Calu3 (cell line): ENCODE measurements around the gene CYP1B1. TPM values are rescaled to one million over a fixed set of nuclear protein-coding genes. Genes with fewer than 3 reads are reported as not detected.

Experiments used
- BruUV-seq: library from RNA; stranded (reverse); fragments of 400-500 nt; replicated peaks from 2 replicates; lab custom pipeline; 2021; lab: Mats Ljungman, UMichigan
- CTCF ChIA-PET: fragments of 300-600 bp; sonication (Branson Sonifier 250); formaldehyde crosslinking; loops from one replicate; lab custom pipeline; 2022; ENCODE audit warnings: antibody characterized with exemption; lab: Charles Lee
- DNase-seq: peaks from one replicate; pipeline ENCODE4 v3.0.0; 2022
- H3K27ac Mint-ChIP-seq: one replicate; pipeline ENCODE4 v1.8.0; 2022; ENCODE audit warnings: mixed read lengths; ENCODE audit not compliant: unreplicated experiment
- H3K27me3 Mint-ChIP-seq: one replicate; pipeline ENCODE4 v1.8.0; 2022; ENCODE audit warnings: mixed read lengths; ENCODE audit not compliant: unreplicated experiment
- H3K36me3 Mint-ChIP-seq: one replicate; pipeline ENCODE4 v1.8.0; 2022; ENCODE audit warnings: mild to moderate bottlenecking, moderate library complexity, mixed read lengths; ENCODE audit not compliant: insufficient read depth, unreplicated experiment
- H3K4me1 Mint-ChIP-seq: one replicate; pipeline ENCODE4 v1.8.0; 2022; ENCODE audit warnings: mild to moderate bottlenecking, low read depth, mixed read lengths; ENCODE audit not compliant: unreplicated experiment
- H3K4me3 Mint-ChIP-seq: one replicate; pipeline ENCODE4 v1.8.0; 2022; ENCODE audit warnings: mild to moderate bottlenecking, low read depth, moderate library complexity, mixed read lengths; ENCODE audit not compliant: unreplicated experiment
- H3K9me3 Mint-ChIP-seq: one replicate; pipeline ENCODE4 v1.8.0; 2022; ENCODE audit warnings: low read depth, mixed read lengths; ENCODE audit not compliant: unreplicated experiment
- intact Hi-C: fragments of 100-400 bp; cut with micrococcal nuclease; formaldehyde crosslinking; loops from one replicate; pipeline ENCODE4 v1.10.0; 2022; ENCODE audit not compliant: unreplicated experiment
- total RNA-seq: library from RNA; stranded (reverse); gene quantifications from 2 replicates; pipeline ENCODE4 v1.2.3, GENCODE V29; 2022
- TF ChIP-seq, protein P1 (sequence below): fragments of 200-600 bp; IDR thresholded peaks from one replicate; pipeline ENCODE4 v1.8.0; 2022; ENCODE audit warnings: antibody characterized with exemption; ENCODE audit not compliant: unreplicated experiment

CYP1B1 gene
- total RNA-seq, 1 experiment from 2014 or later = 36.5 TPM

DNA sequence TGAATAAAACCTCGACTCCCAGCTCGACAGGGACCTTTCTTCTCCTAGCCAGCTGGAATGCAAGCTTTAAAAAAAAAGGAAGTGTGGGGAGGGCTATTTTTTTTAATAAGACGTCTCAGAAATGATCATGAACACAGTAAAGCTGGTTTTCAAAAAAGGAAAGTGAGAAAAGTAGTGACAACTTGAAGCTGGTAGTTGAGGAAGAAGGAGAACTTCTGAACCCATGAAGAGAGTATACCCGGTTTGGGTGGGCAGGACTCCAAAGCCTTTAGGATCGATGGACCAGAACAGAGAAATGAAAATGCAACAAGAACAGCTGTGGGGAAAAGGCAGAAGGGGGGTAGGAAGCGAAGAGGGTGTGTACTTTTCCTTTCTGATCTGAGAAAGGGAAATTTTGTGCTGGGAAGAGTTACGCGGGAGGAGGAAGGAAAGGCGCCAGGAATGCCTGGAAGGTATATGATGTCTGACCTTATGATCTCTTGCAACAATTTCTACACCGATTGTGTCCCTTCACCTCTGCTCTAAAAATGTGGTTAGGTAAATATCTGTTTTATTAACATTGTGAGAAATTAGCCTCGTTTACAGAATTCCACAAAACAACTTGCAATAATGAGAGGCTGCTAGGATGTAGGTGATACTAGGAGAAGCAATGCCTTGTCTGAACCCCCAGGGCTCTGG, 22.6 kb upstream of the CYP1B1 start:
- no peak for DNase-seq
- BruUV-seq = no TSS peak
- Mint-ChIP-seq H3K27me3 (no peaks in the 10 kb centered on the region), H3K4me1 (peaks cover 55% of the 10 kb centered on the region), H3K27ac (peak overlapping the region; percentile 37), H3K36me3 (peaks cover 6% of the 10 kb centered on the region), H3K9me3 (no peaks in the 10 kb centered on the region), H3K4me3 (peak overlapping the region; percentile 28)
- CTCF ChIA-PET = interaction anchor here (1.0 to 1.1 kb wide), 2 partner anchors 11 to 19 kb away, joined by 3 read pairs; no protein-coding TSS in a partner anchor
- TF ChIP-seq, protein P1, sequence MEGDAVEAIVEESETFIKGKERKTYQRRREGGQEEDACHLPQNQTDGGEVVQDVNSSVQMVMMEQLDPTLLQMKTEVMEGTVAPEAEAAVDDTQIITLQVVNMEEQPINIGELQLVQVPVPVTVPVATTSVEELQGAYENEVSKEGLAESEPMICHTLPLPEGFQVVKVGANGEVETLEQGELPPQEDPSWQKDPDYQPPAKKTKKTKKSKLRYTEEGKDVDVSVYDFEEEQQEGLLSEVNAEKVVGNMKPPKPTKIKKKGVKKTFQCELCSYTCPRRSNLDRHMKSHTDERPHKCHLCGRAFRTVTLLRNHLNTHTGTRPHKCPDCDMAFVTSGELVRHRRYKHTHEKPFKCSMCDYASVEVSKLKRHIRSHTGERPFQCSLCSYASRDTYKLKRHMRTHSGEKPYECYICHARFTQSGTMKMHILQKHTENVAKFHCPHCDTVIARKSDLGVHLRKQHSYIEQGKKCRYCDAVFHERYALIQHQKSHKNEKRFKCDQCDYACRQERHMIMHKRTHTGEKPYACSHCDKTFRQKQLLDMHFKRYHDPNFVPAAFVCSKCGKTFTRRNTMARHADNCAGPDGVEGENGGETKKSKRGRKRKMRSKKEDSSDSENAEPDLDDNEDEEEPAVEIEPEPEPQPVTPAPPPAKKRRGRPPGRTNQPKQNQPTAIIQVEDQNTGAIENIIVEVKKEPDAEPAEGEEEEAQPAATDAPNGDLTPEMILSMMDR = no peak
- intact Hi-C loops = no loop called here

DNA sequence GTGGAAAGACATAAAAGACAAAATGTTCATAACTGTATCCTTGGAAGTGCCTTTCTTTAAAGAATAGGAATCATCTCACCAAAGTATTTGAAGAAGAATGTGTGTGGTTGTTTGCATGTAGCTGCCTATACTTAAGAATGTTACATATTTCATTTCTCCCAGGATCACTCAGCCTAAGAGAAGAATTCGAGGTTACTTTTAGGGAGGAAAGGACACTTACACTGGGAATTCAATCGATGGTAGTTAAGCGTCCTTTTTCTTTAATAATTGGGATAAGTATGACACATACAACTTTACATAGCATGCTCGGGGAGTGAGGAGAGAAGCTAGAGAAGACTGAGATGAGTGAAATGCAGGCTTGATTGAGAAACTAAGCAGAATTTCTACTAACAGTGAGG, 22.0 kb upstream of the CYP1B1 start:
- Mint-ChIP-seq H3K9me3 (no peaks in the 10 kb centered on the region), H3K36me3 (peaks cover 6% of the 10 kb centered on the region), H3K4me3 (peak overlapping the region; percentile 28), H3K4me1 (peaks cover 55% of the 10 kb centered on the region), H3K27me3 (no peaks in the 10 kb centered on the region), H3K27ac (peak overlapping the region; percentile 37)
- DNase-seq = no peak
- intact Hi-C loops = loop anchor here (2.0 kb wide), 1 partner anchor 21 kb away; the partner anchor contains the start of gene CYP1B1
- CTCF ChIA-PET = interaction anchor here (1.0 to 1.1 kb wide), 2 partner anchors 12 to 18 kb away, joined by 3 read pairs; no protein-coding TSS in a partner anchor
- BruUV-seq = no TSS peak
- TF ChIP-seq, protein P1 = no peak

DNA sequence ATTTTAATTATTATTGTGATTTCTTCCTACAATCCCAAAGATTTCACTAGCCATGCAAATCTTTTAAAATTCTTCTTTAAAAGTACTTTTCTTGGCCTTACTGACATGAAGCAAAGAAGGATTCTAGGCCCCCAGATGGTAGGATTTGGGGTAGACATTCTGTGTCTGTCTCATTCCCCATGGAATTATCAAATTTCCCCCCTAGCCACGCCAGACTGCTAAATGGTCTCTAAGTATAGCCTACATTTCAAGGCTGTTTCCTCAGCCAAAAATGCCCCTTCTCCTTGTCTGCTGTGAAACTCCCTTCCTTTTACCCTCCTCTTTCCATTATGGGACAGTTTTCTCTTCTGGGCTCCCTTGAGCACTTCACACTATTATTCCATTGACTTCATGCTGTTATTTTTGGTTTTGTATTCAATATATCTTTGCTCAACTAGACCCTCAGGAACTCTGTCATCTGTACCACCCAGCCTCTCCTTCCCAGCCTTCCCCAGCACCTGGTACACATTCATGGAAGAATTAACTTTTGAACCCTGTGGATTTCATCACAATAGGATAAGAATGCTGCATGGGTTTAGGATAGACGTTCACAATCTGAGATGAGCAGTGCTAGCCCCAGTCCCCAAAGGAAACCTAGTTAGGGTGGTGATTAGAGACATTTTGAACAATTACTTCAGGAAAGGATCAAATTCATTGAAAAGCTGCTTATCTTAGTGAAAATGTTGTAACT, 21.5 kb upstream of the CYP1B1 start:
- TF ChIP-seq, protein P1 = no peak
- intact Hi-C loops = loop anchor here (2.0 kb wide), 1 partner anchor 21 kb away; the partner anchor contains the start of gene CYP1B1
- Mint-ChIP-seq H3K36me3 (peaks cover 6% of the 10 kb centered on the region), H3K9me3 (no peaks in the 10 kb centered on the region), H3K27me3 (no peaks in the 10 kb centered on the region), H3K4me1 (peaks cover 58% of the 10 kb centered on the region), H3K27ac (peak overlapping the region; percentile 37), H3K4me3 (peak overlapping the region; percentile 28)
- BruUV-seq = no TSS peak
- no peak for DNase-seq
- CTCF ChIA-PET = interaction anchor here (1.0 to 1.5 kb wide), 2 partner anchors 12 to 18 kb away, joined by 3 to 4 read pairs; no protein-coding TSS in a partner anchor

DNA sequence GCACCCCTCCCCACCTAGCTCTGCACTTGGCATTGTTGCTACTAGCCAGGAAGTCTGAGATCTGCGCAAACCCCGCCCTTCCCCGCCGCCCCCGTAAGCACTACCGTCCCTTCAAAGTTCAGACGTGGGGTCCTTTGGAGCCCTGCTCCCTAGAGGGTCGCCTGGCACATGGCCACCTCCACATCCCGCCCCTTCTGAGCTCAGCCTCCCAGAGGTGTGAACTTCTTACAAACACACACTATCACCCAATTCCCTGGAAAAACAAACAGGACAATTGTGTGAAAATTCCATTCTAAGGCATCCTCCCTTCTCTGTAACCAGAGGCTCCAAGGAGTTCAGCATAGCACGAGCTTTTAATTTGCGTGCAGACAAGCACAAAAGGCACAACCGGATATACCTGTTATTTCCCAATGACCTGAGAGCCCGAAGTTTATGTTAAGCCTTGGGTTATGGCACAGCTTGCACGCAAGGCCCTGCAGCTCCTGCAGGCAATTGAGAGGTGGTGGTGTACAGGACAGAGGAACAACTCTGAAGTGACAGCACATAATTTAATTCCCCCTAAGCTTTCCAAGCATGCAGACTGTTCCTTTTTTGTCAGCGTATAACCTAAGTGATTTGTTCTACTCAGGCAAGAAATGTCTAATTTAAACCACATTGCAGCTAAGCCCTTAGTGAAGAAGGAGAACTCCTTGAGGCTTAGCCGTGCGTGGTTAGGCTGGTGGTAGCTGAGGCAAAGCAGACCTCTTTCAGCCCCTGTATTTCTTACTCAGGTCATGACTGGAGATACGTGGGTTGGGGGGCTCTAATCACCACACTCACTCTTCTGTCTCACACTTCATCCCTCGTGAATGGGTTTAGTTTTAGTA, 20.3 kb upstream of the CYP1B1 start:
- TF ChIP-seq, protein P1 = no peak
- Mint-ChIP-seq H3K4me3 (peak overlapping the region; percentile 49), H3K27me3 (no peaks in the 10 kb centered on the region), H3K9me3 (no peaks in the 10 kb centered on the region), H3K27ac (peak overlapping the region; percentile 88), H3K4me1 (peaks cover 66% of the 10 kb centered on the region), H3K36me3 (peaks cover 6% of the 10 kb centered on the region)
- peak; percentile 79 for DNase-seq
- CTCF ChIA-PET = interaction anchor here (0.6 to 2.4 kb wide), 8 partner anchors 13 to 344 kb away, joined by 3 to 33 read pairs (median 4); partner anchors contain the start of genes CYP1B1 and RMDN2
- BruUV-seq = no TSS peak
- intact Hi-C loops = loop anchor here (2.0 kb wide), 1 partner anchor 19 kb away; the partner anchor contains the start of gene CYP1B1
